GM21576 (cell line): Measurements from ENCODE around the gene WTAP.
A peak's percentile ranks its signal among the peaks of the same experiment; 100 is the strongest.
"Not testable (repeated sequence)": the region's sequence is repeated elsewhere in the genome, so short reads cannot be mapped to it uniquely, and the experiment has no call there.

Source experiments
- ATAC-seq: cut with Tn5 transposase; IDR thresholded peaks from one replicate; pipeline ENCODE4 v1.9.1; 2021; ENCODE audit warnings: mild to moderate bottlenecking, moderate library complexity; ENCODE audit not compliant: unreplicated experiment

The WTAP gene

GRCh38 chr6:159727717-159728445 lies 575 bp downstream of the WTAP start:
- peak; percentile 21 for ATAC-seq

GRCh38 chr6:159728531-159728964 lies 1.2 kb downstream of the WTAP start:
- no peak for ATAC-seq

GRCh38 chr6:159729598-159730331 lies 2.5 kb downstream of the WTAP start:
- no peak for ATAC-seq

GRCh38 chr6:159730332-159730676 lies 3.0 kb downstream of the WTAP start:
- no peak for ATAC-seq

- ATAC-seq: not testable (repeated sequence)
Observed at GRCh38 chr6:159732550-159732949, 5.2 kb downstream of the WTAP start.

- not testable (repeated sequence) for ATAC-seq
Observed at GRCh38 chr6:159733395-159733794, 6.1 kb downstream of the WTAP start.

- no peak for ATAC-seq
Observed at GRCh38 chr6:159736908-159737307, 9.6 kb downstream of the WTAP start.

GRCh38 chr6:159739341-159739740 lies 12.0 kb downstream of the WTAP start:
- ATAC-seq: no peak

GRCh38 chr6:159742165-159742564 lies 14.9 kb downstream of the WTAP start:
- no peak for ATAC-seq

GRCh38 chr6:159745081-159745480 lies 17.8 kb downstream of the WTAP start:
- no peak for ATAC-seq

- no peak for ATAC-seq
Observed at GRCh38 chr6:159746759-159747158, 19.5 kb downstream of the WTAP start.

GRCh38 chr6:159748127-159748526 lies 20.8 kb downstream of the WTAP start:
- ATAC-seq: not testable (repeated sequence)

- no peak for ATAC-seq
Observed at GRCh38 chr6:159751448-159751847, 24.1 kb downstream of the WTAP start.

GRCh38 chr6:159753081-159753872 lies 26.0 kb downstream of the WTAP start:
- no peak for ATAC-seq

- no peak for ATAC-seq
Observed at GRCh38 chr6:159754401-159754800, 27.1 kb downstream of the WTAP start.

GRCh38 chr6:159754959-159755914 lies 27.9 kb downstream of the WTAP start:
- no peak for ATAC-seq

- no peak for ATAC-seq
Observed at GRCh38 chr6:159756508-159756907, 29.2 kb downstream of the WTAP start.

- no peak for ATAC-seq
Observed at GRCh38 chr6:159758031-159759001, 31.0 kb downstream of the WTAP start.

GRCh38 chr6:159759645-159760044 lies 32.3 kb downstream of the WTAP start:
- ATAC-seq: no peak
